ENCODE data around the gene GRAMD2A. TPM values are rescaled to one million over a fixed set of nuclear protein-coding genes. Genes with fewer than 3 reads are reported as not detected.

The GRAMD2A gene
- total and polyA plus RNA-seq, 11 donors = 0.03 to 0.45 TPM; not detected in 9

DNA sequence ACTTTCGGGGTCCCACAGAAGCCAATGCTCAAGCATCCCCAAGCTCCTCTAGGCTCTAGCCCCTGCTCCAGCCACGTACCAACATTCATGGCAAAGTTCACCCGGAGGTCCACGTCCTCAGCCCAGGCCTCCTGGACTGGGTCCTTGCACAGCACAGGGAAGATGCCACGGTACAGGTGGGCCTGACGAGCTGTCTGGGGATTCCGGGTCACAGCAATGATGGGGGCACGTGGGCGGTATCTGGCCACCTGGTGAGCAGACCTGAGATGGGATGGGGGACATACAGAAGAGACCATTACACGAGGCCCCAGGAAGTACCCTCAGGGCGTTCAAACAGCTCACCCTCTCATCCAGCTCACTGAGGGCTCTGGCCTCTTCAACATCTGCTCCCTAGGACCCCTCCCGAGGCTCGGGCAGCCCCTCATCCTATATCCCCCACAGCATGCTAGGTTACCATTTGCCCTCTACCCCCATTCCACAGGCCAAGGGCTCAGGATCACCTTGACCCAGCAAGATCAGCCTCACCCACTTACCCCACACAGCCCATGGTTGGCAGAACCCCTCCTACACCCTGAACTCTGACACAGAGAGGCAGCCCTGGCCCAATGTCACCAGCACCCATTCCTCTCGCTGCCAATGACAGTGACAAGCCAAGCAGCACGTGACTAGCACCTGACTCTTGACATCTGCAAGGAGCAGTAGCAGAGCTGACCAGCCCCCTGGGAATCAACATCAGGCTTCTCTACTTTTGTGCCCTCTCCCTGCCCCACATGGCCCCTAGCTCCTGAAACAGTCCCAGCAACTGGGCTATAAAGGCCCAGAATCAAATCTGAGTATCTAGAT lies 3.0 kb upstream of the GRAMD2A start:
- 78 to 82% (median 79%) methylated on average over 15 of the region's 15 CpGs for WGBS, 4 donors
- Histone ChIP-seq H3K4me1 (peaks cover 6 to 68% (median 52%) of the 10 kb centered on the region in 12 donors), H3K4me3 (no peak overlapping the region), H3K27ac (peak overlapping the region in 11 of 12 donors; percentile 12 to 80 (median 55)), H3K9me3 (no peaks in the 10 kb centered on the region), H3K27me3 (peaks cover 0 to 11% (median 0%) of the 10 kb centered on the region in 9 donors), H3K36me3 (peaks cover 6 to 75% (median 70%) of the 10 kb centered on the region in 9 donors)
- ATAC-seq (no peak), DNase-seq (no peak)
- TF ChIP-seq POLR2A (IDR thresholded peaks at IDR 0.05) = no peak
- TF ChIP-seq, protein P1, sequence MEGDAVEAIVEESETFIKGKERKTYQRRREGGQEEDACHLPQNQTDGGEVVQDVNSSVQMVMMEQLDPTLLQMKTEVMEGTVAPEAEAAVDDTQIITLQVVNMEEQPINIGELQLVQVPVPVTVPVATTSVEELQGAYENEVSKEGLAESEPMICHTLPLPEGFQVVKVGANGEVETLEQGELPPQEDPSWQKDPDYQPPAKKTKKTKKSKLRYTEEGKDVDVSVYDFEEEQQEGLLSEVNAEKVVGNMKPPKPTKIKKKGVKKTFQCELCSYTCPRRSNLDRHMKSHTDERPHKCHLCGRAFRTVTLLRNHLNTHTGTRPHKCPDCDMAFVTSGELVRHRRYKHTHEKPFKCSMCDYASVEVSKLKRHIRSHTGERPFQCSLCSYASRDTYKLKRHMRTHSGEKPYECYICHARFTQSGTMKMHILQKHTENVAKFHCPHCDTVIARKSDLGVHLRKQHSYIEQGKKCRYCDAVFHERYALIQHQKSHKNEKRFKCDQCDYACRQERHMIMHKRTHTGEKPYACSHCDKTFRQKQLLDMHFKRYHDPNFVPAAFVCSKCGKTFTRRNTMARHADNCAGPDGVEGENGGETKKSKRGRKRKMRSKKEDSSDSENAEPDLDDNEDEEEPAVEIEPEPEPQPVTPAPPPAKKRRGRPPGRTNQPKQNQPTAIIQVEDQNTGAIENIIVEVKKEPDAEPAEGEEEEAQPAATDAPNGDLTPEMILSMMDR (IDR thresholded peaks at IDR 0.05) = no peak
- intact Hi-C loops (cut with DNase I) = loop anchor here in 7 of 10 donors (2.0 to 10.0 kb wide), 5 partner anchors 37 to 87 kb away; partner anchors contain the start of gene PARP6 (in 3 of the 7)

DNA sequence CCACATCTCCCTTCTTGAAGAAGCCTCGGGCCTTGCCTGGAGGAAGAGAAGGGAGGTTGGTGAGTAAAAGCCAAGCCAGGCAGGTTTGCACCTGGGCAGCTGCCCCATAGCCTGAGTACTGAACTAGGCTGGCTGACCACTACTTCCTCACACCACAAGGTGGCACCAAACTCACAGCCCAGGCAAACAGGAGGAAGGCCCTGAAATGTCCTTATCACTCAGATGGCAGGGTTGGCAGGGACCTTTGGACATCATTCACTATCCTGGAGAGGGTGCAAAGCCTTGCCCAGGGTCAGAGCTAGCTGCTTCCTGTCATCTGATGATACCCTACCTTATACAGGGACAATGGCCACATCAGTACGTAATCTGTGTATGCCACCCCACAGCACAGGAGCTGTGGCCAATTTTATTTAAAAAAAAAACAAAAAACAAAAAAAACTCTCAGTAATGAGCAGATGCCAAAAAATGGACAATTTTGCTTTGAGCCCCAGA lies 2.2 kb upstream of the GRAMD2A start:
- intact Hi-C loops (cut with DNase I) = loop anchor here in 9 of 10 donors (2.0 to 10.0 kb wide), 8 partner anchors 33 to 88 kb away; partner anchors contain the start of genes PARP6 (in 3 of the 9) and PKM (in 1 of the 9)
- peaks cover 6 to 66% (median 62%) of the 10 kb centered on the region in 9 donors for H3K36me3 ChIP-seq

DNA sequence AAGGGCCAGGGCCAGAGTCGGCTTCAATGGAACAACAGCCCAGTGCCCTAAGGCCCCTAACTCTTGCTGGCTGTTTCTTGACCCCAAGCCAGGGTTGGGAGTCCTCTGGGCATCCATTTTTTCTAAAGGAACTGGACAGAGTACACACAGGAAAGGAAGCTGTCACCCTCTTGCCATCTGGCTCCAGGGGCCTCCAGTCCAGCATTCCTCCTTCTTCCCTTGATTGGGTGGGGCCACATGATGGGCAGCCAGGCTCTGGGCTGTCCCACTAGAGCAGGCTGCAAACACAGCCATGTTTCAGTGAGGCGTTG lies 1.6 kb upstream of the GRAMD2A start:
- no peak for ATAC-seq

More for the DNA sequence above, 2.2 kb upstream of the GRAMD2A start:
- WGBS, 4 donors = 30 to 64% (median 45%) methylated on average over 2 of the region's 2 CpGs
- no peaks in the 10 kb centered on the region for H3K9me3 ChIP-seq
- TF ChIP-seq, protein P1 (IDR thresholded peaks at IDR 0.05) = peak; percentile 87 to 96 (median 90)
- no peak for TF ChIP-seq POLR2A (IDR thresholded peaks at IDR 0.05)
- peak overlapping the region in 8 of 12 donors; percentile 32 to 80 (median 62) for H3K27ac ChIP-seq
- peak; percentile 75 to 86 (median 79) for DNase-seq
- ATAC-seq = peak; percentile 35 to 64 (median 53)
- no peak overlapping the region for H3K4me3 ChIP-seq
- H3K4me1 ChIP-seq = peaks cover 6 to 63% (median 51%) of the 10 kb centered on the region in 12 donors
- peaks cover 0 to 11% (median 0%) of the 10 kb centered on the region in 9 donors for H3K27me3 ChIP-seq

More for the DNA sequence above, 1.6 kb upstream of the GRAMD2A start:
- no peaks in the 10 kb centered on the region for H3K9me3 ChIP-seq
- H3K27me3 ChIP-seq = peaks cover 0 to 11% (median 0%) of the 10 kb centered on the region in 9 donors
- H3K4me1 ChIP-seq = peaks cover 6 to 57% (median 45%) of the 10 kb centered on the region in 12 donors
- no peak overlapping the region for H3K27ac ChIP-seq
- TF ChIP-seq POLR2A (IDR thresholded peaks at IDR 0.05) = no peak
- TF ChIP-seq, protein P1 (IDR thresholded peaks at IDR 0.05) = no peak
- H3K4me3 ChIP-seq = no peak overlapping the region
- H3K36me3 ChIP-seq = peaks cover 6 to 60% (median 56%) of the 10 kb centered on the region in 9 donors
- 88 to 100% (median 90%) methylated on average over 2 of the region's 2 CpGs for WGBS, 4 donors
- no peak for DNase-seq
- intact Hi-C loops (cut with DNase I) = loop anchor here in 6 of 10 donors (2.0 to 10.0 kb wide), 4 partner anchors 33 to 88 kb away; partner anchors contain the start of gene PKM (in 1 of the 6)
